ENCODE data around the gene CACNA1G.

The CACNA1G gene

GRCh38 chr17:50635732-50635981, 75.1 kb downstream of the CACNA1G start:
- peaks cover 4 to 14% of the 10 kb centered on the region in 2 experiments for H3K4me1 ChIP-seq (ENCODE audit: control insufficient read depth in 1 of 2, insufficient read depth in 1 of 2, low read depth in 1 of 2, low read length in 1 of 2)
- no peak for TF ChIP-seq CTCF (IDR thresholded peaks at IDR 0.05)
- peaks cover 87% of the 10 kb centered on the region for H3K27me3 ChIP-seq
- H3K27ac ChIP-seq, result no peak overlapping the region
- no peak overlapping the region for H3K4me3 ChIP-seq (ENCODE audit: low read depth in 1 of 2, low read length in 1 of 2)
- no peaks in the 10 kb centered on the region for H3K9me3 ChIP-seq
- H3K36me3 ChIP-seq, result no peaks in the 10 kb centered on the region

DNA sequence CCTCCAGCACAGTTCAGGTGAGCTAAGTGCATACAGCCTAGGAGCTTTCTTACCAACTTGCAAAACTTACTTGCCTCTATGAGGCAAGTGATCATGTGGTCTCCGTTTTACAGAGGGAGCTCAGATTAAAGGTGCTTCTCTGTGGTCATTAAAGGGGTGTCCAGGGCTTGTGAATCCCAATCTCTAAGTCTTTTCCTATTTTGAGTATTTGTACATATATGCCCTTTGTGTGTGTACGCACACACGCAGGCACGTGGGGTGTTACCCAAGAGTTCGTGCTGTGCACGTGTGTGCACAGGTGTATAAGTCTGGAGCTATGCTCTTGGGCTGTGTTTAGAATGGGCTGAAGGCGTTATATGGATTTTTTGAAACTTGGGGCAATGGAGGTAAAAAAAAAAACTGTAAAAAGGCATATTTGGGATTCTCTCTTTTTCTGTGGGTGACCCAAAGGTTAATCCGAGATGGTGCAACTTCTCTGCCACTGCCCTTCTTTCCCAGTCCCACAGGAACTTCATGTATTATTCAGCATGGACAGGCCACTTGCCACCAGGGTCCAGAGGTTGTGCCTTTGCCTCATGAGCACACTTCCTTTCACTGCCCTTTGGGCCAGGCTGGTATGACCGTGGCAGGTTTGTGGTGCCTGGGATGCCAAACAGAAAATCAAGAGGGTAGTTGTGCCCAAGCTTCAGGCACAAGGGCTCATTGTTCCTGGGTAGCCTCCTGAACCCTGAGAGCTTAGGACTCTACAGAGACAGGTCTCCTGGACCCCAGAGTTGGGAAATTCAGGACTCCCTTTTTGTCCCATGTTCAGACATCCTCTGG, 75.7 kb downstream of the CACNA1G start:
- H3K36me3 ChIP-seq, result no peaks in the 10 kb centered on the region
- H3K27ac ChIP-seq, result no peak overlapping the region
- peaks cover 4 to 14% of the 10 kb centered on the region in 2 experiments for H3K4me1 ChIP-seq (ENCODE audit: control insufficient read depth in 1 of 2, insufficient read depth in 1 of 2, low read depth in 1 of 2, low read length in 1 of 2)
- no peak overlapping the region for H3K4me3 ChIP-seq (ENCODE audit: low read depth in 1 of 2, low read length in 1 of 2)
- H3K27me3 ChIP-seq, result peaks cover 82% of the 10 kb centered on the region
- H3K9me3 ChIP-seq, result no peaks in the 10 kb centered on the region
- TF ChIP-seq CTCF (IDR thresholded peaks at IDR 0.05), result no peak

GRCh38 chr17:50636804-50637195, 76.3 kb downstream of the CACNA1G start:
- peaks cover 4 to 14% of the 10 kb centered on the region in 2 experiments for H3K4me1 ChIP-seq (ENCODE audit: control insufficient read depth in 1 of 2, insufficient read depth in 1 of 2, low read depth in 1 of 2, low read length in 1 of 2)
- no peak overlapping the region for H3K4me3 ChIP-seq (ENCODE audit: low read depth in 1 of 2, low read length in 1 of 2)
- TF ChIP-seq CTCF (IDR thresholded peaks at IDR 0.05), result no peak
- peaks cover 76% of the 10 kb centered on the region for H3K27me3 ChIP-seq
- H3K27ac ChIP-seq, result no peak overlapping the region
- H3K9me3 ChIP-seq, result no peaks in the 10 kb centered on the region
- no peaks in the 10 kb centered on the region for H3K36me3 ChIP-seq

GRCh38 chr17:50637829-50638605, 77.5 kb downstream of the CACNA1G start:
- H3K27me3 ChIP-seq, result peaks cover 64% of the 10 kb centered on the region
- peaks cover 4 to 14% of the 10 kb centered on the region in 2 experiments for H3K4me1 ChIP-seq (ENCODE audit: control insufficient read depth in 1 of 2, insufficient read depth in 1 of 2, low read depth in 1 of 2, low read length in 1 of 2)
- no peaks in the 10 kb centered on the region for H3K36me3 ChIP-seq
- no peak overlapping the region for H3K27ac ChIP-seq
- no peaks in the 10 kb centered on the region for H3K9me3 ChIP-seq
- TF ChIP-seq CTCF (IDR thresholded peaks at IDR 0.05), result no peak
- H3K4me3 ChIP-seq (ENCODE audit: low read depth in 1 of 2, low read length in 1 of 2), result no peak overlapping the region

DNA sequence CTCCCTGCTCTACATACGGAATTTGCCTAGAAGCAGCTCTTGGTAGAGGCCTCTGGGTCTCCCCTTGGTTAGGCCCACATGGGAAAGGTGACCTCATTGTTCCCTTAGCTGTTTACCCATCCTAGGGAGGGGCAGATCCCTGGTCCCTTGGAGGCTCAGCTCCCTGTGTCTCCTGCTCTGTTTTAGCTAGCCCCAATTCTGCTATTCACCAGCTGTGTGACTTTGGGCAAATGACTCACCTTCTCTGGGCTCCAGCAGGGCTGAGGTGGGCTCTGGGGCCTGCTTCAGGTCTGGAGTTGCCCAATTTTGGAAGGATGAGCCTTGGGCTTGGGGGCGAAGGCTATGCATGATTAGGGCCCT, 78.1 kb downstream of the CACNA1G start:
- Histone ChIP-seq H3K4me1 (ENCODE audit: control insufficient read depth in 1 of 2, insufficient read depth in 1 of 2, low read depth in 1 of 2, low read length in 1 of 2) (peaks cover 4 to 14% of the 10 kb centered on the region in 2 experiments), H3K36me3 (no peaks in the 10 kb centered on the region), H3K27ac (no peak overlapping the region), H3K9me3 (no peaks in the 10 kb centered on the region), H3K27me3 (peaks cover 58% of the 10 kb centered on the region), H3K4me3 (ENCODE audit: low read depth in 1 of 2, low read length in 1 of 2) (no peak overlapping the region)
- no peak for TF ChIP-seq CTCF (IDR thresholded peaks at IDR 0.05)

Data from neutrophil (primary cell).